Lower lobe of right lung (tissue), 2 donors: ENCODE measurements around the gene PCSK2. TPM values are rescaled to one million over a fixed set of nuclear protein-coding genes. Genes with fewer than 3 reads are reported as not detected.

Experiments used
- ATAC-seq, 2 donors: fragments of 200-7000 bp; cut with Tn5 transposase; one replicate each; pipeline ENCODE4 v1.9.1; 2020 to 2022; ENCODE audit warnings: mild to moderate bottlenecking in 2 of 2, moderate library complexity in 2 of 2
- DNase-seq: peaks from one replicate; pipeline ENCODE4 v3.0.0-alpha.2; 2020
- H3K27ac ChIP-seq: fragments of 200-600 bp; one replicate; pipeline ENCODE4 v1.8.0; 2022
- H3K27me3 ChIP-seq: fragments of 200-600 bp; one replicate; pipeline ENCODE4 v1.8.0; 2022; ENCODE audit warnings: low read depth
- H3K36me3 ChIP-seq: fragments of 200-600 bp; one replicate; pipeline ENCODE4 v1.8.0; 2022; ENCODE audit warnings: mild to moderate bottlenecking
- H3K4me1 ChIP-seq: fragments of 200-600 bp; one replicate; pipeline ENCODE4 v1.8.0; 2022
- H3K4me3 ChIP-seq: fragments of 200-600 bp; one replicate; pipeline ENCODE4 v1.8.0; 2022; ENCODE audit warnings: mild to moderate bottlenecking
- H3K9me3 ChIP-seq: fragments of 200-600 bp; one replicate; pipeline ENCODE4 v1.8.0; 2022
- intact Hi-C: fragments of 100-400 bp; cut with DNase I; formaldehyde crosslinking; loops from one replicate; pipeline ENCODE4 v1.11.0; 2022
- total RNA-seq: library from RNA; stranded (reverse); fragmentation: NEBNext Ultra II Directional; extraction: Animal tissue kit (Norgen Biotek cat#: 25700); gene quantifications from one replicate; pipeline ENCODE4 v1.2.1, GENCODE V29; 2021
- TF ChIP-seq, protein P1 (sequence below): fragments of 200-600 bp; IDR thresholded peaks from one replicate; pipeline ENCODE4 v1.8.0; 2022; ENCODE audit warnings: antibody characterized with exemption, mild to moderate bottlenecking
- donor health status: DM: no; HTN: yes; CAD: no; lungs with severe emphysema.

Gene PCSK2
- total RNA-seq, 1 donor from 2014 or later = 38.8 TPM

DNA sequence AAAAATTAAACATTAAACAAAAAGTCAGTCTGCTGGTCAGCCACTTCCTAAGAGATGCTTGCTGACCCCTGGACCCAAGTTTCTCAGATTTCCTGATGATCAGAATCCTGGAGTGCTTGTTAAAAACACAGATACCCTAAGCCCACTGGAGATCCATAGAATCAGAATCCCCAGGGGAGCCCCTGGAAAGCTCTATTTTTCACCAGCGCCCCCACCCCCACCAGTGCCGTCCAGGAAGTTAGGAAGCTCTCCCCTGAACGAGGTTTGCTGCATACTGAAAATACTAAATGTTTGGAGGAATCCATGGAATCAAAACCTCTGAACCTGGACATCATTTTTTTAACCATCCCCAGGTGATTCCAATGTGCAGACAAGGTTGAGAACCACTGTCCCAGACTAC, 235.1 kb downstream of the PCSK2 start:
- H3K9me3 ChIP-seq = no peaks in the 10 kb centered on the region
- no peak for ATAC-seq
- H3K4me1 ChIP-seq = no peaks in the 10 kb centered on the region
- intact Hi-C loops = no loop called here
- H3K36me3 ChIP-seq = no peaks in the 10 kb centered on the region
- H3K27ac ChIP-seq = no peak overlapping the region
- peaks cover 4% of the 10 kb centered on the region for H3K27me3 ChIP-seq
- TF ChIP-seq, protein P1, sequence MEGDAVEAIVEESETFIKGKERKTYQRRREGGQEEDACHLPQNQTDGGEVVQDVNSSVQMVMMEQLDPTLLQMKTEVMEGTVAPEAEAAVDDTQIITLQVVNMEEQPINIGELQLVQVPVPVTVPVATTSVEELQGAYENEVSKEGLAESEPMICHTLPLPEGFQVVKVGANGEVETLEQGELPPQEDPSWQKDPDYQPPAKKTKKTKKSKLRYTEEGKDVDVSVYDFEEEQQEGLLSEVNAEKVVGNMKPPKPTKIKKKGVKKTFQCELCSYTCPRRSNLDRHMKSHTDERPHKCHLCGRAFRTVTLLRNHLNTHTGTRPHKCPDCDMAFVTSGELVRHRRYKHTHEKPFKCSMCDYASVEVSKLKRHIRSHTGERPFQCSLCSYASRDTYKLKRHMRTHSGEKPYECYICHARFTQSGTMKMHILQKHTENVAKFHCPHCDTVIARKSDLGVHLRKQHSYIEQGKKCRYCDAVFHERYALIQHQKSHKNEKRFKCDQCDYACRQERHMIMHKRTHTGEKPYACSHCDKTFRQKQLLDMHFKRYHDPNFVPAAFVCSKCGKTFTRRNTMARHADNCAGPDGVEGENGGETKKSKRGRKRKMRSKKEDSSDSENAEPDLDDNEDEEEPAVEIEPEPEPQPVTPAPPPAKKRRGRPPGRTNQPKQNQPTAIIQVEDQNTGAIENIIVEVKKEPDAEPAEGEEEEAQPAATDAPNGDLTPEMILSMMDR = no peak
- DNase-seq = no peak
- no peak overlapping the region for H3K4me3 ChIP-seq

DNA sequence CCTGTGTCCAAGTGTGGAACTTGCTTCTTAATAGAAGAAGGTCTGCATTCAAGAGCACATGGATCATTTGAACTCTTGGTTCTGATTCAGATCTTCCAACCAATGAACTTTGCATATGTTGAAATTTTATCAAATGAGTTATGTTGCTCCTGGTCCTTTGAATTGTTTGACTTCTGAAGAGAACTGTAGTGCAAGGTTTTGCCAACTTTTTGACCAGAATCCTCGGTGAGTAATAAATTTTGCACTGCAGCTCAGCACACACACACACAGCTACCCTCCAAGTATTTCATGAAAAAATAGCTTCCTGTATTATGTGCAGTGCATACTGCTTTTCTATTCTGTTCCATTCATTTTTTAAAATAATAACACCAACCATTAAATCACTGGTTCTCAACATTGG, 236.9 kb downstream of the PCSK2 start:
- no peak overlapping the region for H3K27ac ChIP-seq
- no peak for ATAC-seq
- H3K9me3 ChIP-seq = no peaks in the 10 kb centered on the region
- intact Hi-C loops = no loop called here
- no peaks in the 10 kb centered on the region for H3K36me3 ChIP-seq
- no peak overlapping the region for H3K4me3 ChIP-seq
- no peaks in the 10 kb centered on the region for H3K4me1 ChIP-seq
- no peak for DNase-seq
- TF ChIP-seq, protein P1 = no peak
- no peaks in the 10 kb centered on the region for H3K27me3 ChIP-seq

DNA sequence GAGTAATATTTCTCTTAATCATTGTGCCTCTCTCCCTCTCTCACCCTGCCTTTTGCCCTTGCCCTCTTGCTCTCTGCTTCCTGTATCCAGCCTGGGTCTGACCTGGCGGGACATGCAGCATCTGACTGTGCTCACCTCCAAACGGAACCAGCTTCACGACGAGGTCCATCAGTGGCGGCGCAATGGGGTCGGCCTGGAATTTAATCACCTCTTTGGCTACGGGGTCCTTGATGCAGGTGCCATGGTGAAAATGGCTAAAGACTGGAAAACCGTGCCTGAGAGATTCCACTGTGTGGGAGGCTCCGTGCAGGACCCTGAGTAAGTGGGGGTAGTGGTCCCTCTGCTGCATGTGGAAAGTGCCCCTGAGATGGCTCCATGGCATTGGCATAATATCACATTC, 238.4 kb downstream of the PCSK2 start:
- DNase-seq (no peak), ATAC-seq (no peak)
- intact Hi-C loops = no loop called here
- Histone ChIP-seq H3K36me3 (no peaks in the 10 kb centered on the region), H3K9me3 (no peaks in the 10 kb centered on the region), H3K27me3 (no peaks in the 10 kb centered on the region), H3K4me3 (no peak overlapping the region), H3K4me1 (no peaks in the 10 kb centered on the region), H3K27ac (no peak overlapping the region)
- TF ChIP-seq, protein P1 = no peak

DNA sequence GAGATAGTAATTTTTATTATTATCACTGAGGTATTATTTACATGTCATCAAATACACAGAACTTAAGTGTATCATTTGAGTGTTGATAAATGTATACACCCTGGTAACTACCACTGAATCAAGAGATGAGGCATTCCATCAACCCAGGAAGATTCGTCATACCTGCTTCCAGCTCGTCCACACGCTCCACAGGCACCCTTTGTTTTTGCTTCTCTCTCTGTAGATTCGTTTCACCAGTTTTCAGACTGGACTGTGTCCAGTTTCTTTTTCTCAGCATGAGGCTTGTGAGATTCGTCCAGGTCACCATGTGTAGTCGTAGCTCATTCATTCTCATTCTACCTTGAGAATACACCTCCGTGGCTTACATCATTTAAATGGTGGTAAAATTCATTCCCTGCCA, 239.8 kb downstream of the PCSK2 start:
- Histone ChIP-seq H3K9me3 (no peaks in the 10 kb centered on the region), H3K27me3 (no peaks in the 10 kb centered on the region), H3K36me3 (no peaks in the 10 kb centered on the region), H3K27ac (no peak overlapping the region), H3K4me1 (no peaks in the 10 kb centered on the region), H3K4me3 (no peak overlapping the region)
- ATAC-seq (no peak), DNase-seq (no peak)
- TF ChIP-seq, protein P1 = no peak
- intact Hi-C loops = no loop called here

DNA sequence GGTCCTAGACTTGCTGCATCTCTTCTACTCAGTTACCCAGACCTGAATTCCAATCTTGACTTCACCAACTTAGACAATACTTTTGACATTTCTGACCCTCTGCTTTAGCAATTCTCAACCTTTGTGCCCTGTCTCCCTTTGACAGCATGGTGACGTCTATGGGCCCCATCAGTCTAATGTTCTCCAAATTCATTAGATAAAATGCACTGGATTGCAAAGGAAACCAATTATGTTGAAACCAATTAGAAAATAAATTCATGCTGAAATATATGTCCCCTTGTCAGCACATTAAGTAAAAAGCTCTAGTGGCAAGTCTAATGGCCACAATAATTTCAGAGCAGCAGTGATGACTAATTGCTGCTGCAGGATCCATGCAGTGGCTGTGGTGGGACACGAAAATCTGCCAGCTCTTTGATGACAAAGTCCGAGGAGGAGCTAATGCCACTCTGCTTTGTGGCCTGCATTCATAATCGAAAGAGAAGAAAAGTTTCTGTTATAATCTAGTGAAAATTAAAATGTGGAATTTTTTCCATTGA, 240.3 kb downstream of the PCSK2 start:
- TF ChIP-seq, protein P1 = no peak
- no peak for DNase-seq
- H3K9me3 ChIP-seq = no peaks in the 10 kb centered on the region
- no peaks in the 10 kb centered on the region for H3K27me3 ChIP-seq
- no peaks in the 10 kb centered on the region for H3K36me3 ChIP-seq
- intact Hi-C loops = no loop called here
- no peak overlapping the region for H3K27ac ChIP-seq
- no peak for ATAC-seq
- no peaks in the 10 kb centered on the region for H3K4me1 ChIP-seq
- no peak overlapping the region for H3K4me3 ChIP-seq
